Jurkat, Clone E6-1 (cell line): ENCODE results near the gene GXYLT2.

Source experiments
- DNase-seq: peaks from one replicate; pipeline ENCODE4 v3.0.0-alpha.2; 2011; ENCODE audit warnings: low read depth, low spot score
- H3K4me3 ChIP-seq: 2 replicates; pipeline ENCODE4 v1.5.1; 2011; ENCODE audit warnings: mild to moderate bottlenecking, low read length, control low read depth, moderate library complexity

Gene GXYLT2

GRCh38 chr3:72961752-72962151, 73.9 kb downstream of the GXYLT2 start:
- DNase-seq = no peak
- H3K4me3 ChIP-seq = no peak overlapping the region

- no peak for DNase-seq
- no peak overlapping the region for H3K4me3 ChIP-seq
Observed at GRCh38 chr3:72962317-72962716, 74.5 kb downstream of the GXYLT2 start.

DNA sequence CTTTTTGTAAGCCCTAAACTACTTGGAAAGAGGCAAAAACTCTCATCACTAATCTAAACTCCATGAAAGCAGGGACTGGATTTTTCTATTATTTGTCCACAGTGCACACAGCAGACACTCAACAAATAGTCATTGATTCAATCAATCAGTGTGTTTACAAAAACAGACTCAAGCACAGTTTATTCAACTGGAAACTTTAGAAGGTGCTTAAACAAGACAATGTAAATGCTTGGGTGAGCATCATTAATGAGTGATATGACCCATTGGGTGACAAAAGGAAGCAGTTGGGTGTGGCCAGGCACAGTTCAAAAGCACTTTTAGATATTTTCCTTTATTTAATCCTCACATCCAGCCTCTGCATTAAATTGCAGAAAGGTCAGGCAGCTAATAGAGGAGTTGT, 76.8 kb downstream of the GXYLT2 start:
- no peak overlapping the region for H3K4me3 ChIP-seq
- no peak for DNase-seq

GRCh38 chr3:72968266-72968664, 80.4 kb downstream of the GXYLT2 start:
- H3K4me3 ChIP-seq = no peak overlapping the region
- DNase-seq = no peak

DNA sequence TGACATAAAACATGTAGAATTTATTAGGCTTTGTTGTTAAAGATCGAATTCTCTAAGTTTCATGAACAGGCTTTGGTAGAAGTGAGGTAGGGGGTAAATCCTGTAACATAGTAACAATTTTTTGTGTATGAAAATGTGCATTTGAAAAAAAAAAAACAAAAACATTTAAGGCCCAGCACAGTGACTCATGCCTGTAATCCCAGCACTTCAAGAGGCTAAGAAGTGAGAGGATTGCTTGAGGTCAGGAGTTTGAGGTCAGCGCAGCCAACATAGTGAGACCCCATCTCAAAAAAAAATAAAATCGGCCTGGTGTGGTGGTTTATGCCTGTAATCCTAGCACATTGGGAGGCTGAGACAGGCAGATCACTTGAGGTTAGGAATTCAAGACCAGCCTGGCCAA, 81.9 kb downstream of the GXYLT2 start:
- no peak overlapping the region for H3K4me3 ChIP-seq
- DNase-seq = no peak

DNA sequence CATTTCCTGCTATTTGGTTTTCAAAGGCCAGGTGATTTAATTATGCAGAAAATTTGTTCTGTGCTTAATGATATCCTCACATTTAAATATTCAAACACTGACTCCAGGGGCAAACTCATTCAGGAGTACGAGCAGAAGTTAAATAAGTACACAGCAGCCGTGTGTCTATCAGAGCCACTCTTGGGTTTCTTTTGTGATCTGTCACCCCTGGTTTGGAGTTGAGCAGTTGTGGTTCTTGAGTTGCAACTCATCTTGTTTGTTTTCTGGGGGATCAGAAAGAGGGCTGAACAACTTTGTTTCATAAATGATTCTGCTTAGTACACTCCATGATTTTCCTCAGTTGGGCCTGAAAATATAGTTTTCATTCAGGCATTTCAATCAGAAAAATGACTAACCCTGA, 83.1 kb downstream of the GXYLT2 start:
- no peak for DNase-seq
- H3K4me3 ChIP-seq = no peak overlapping the region

GRCh38 chr3:72972706-72973030, 84.8 kb downstream of the GXYLT2 start:
- no peak overlapping the region for H3K4me3 ChIP-seq
- DNase-seq = no peak

GRCh38 chr3:72973031-72973723, 85.3 kb downstream of the GXYLT2 start:
- DNase-seq = no peak
- H3K4me3 ChIP-seq = no peak overlapping the region

DNA sequence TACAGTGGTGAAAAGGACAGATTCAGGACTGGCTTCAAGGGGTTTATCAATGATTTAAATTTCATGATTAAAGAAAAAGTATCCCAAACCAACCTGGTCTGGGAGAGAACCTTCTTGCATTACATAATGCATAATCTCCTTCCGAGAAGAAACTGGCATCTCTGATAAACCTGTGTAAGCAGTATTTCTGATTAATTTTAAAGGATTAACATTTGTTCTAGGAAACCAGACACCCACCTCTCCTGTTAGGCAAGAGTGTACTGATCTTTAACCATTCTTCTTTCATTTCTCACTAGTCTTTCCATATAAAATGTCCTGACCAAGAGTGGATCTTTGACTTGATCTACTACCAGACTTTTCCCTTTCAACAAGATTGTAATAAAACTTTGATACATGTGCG, 85.9 kb downstream of the GXYLT2 start:
- no peak overlapping the region for H3K4me3 ChIP-seq
- DNase-seq = no peak

DNA sequence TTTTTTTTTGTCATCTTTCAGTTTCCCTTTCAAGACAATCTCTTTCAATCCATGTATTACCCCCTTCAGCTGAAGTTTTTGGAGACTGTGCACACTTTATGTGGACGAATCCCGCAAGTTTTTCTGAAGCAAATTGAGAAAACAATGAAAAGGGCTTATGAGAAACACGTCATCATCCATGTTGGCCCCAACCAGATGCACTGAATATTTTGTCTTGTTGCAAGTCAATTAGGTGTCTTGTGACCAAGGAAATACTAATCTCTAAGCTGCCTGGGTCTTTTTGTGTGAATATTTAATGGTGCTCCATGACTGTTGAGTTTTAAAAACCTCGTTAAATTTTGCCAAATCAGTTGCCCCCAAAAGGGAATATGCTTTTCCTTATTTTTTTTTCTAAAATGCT, 87.1 kb downstream of the GXYLT2 start:
- no peak for DNase-seq
- H3K4me3 ChIP-seq = no peak overlapping the region

DNA sequence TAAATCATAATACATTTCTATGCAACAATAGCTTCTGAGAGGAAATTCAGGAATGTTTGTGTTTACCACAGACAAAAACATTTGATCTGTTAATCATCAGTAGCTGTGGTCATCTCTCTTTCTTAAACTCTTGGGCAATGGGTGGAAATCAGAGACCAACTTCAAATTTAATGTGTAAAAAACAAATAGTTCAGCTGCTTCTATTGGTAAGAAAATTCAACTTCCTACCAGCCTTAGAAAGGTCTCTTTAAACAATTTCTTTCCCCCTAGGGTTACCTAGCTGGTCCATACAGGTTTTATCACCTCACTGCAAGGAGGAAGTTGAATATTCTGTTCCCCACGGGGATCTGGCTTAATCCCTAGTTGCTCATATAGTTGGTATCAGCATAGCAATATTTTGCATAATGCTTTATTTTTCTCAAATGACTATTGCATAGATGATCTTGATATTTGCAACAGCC, 88.5 kb downstream of the GXYLT2 start:
- no peak for DNase-seq
- no peak overlapping the region for H3K4me3 ChIP-seq

DNA sequence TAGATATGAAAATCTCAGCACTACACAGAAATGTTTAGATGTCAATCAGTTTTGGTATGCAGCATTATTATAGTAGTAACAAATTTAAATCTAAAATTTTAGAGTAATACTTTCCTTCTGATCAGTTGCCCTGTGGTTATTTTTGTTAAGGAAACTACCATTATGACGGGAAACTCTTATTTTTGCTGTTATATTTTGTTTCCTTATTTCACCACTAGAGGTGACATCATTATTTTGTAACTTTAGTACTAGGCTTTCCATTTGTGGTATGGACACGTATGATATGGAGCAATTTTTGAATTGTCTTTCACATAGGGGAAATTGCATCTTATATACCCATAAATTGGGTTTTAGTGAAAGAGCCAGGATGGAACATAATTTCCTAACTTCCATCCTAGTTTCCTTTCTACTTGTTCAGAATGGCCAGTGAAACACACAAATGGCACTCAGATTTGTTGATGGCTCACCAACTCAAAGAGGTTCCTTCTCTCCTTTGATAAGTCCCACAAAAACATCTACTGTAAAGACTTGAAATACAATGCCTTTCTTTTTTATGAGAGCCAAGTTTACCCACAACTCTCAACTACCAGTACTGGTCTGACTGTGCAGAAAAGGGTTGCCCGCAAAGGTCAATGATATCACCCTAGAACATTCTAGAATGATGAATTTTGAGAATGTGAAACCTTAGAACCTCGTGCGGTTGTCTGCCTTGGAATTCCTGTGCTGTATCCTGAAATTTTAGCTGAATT, 89.4 kb downstream of the GXYLT2 start:
- DNase-seq = no peak
- H3K4me3 ChIP-seq = no peak overlapping the region

DNA sequence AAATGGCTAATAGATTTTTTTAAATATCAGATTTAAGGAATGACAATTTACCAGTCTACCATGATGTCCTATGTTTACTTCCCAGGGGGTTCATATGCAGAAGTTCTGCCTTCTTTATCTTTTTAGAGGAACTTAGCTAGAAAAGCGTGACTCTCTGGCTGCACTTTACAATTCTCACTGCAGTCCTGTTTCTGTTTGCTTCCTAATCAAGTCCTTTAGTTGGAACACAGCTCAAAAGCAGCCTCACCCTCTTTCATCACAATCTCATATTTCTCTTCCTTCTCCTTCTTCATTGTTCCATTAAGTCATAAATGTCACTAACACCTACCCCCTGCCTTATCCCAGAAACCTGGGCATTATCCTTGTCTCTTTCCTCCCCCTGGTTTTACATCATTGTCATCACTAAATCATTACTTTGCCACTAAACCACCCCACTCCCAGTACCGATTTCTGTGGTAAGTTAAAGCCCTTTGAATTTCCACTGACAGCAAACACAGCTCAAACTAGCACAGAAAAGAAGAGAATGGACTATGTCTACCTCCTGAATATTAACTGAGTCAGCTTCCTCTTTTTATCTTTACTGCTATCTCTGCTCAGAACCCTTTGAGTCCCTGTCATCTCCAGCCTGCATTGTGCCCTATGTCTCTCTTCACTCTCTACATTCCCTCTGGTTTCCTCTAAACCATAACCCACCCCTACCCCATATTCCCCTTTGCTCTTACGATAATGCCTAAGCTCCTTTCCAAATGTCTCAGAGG, 94.9 kb downstream of the GXYLT2 start:
- H3K4me3 ChIP-seq = no peak overlapping the region
- no peak for DNase-seq

DNA sequence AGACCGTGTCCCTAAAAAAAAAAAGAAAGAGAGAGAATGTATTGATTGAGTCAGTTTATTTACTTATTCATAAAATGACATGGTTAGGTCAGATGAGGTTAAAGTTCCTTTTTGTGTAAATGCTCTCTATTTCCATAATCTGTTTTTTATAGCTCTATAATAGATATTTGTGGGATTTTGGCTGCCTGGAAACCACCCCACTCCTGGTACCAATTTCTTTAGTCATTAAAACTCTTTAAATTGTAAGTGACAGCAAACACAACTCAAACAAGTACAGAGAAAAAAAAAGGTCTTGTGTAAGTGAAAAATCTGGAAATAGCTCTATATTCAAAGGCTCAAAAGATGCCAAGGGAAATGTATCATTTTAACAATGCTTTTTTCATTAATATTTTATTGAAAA, 97.7 kb downstream of the GXYLT2 start:
- DNase-seq = no peak
- H3K4me3 ChIP-seq = no peak overlapping the region

- no peak for DNase-seq
Observed at GRCh38 chr3:72990701-72991395, 103.0 kb downstream of the GXYLT2 start.

GRCh38 chr3:72991522-72991921, 103.7 kb downstream of the GXYLT2 start:
- no peak for DNase-seq

More at GRCh38 chr3:72990701-72991395, 103.0 kb downstream of the GXYLT2 start:
- H3K4me3 ChIP-seq = no peak overlapping the region

DNA sequence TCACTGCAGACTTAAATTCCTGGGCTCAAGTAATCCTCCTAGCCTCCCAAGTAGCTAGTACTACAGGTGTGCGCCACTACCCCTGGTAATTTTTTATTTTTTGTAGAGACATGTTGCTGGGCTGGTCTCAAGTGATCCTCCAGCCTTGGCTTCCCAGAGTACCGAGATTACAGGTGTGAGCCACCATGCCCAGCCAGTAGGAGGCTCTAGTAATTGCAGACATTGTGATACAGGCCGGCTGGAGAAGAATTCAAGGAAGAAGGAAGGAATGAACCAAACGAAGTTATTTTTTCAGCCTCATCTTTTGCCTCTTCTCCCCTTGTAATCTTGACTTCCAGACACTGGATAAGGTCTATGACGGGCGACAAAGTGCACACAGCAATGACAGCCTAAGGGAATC, 105.5 kb downstream of the GXYLT2 start:
- H3K4me3 ChIP-seq = no peak overlapping the region
- no peak for DNase-seq

More at GRCh38 chr3:72991522-72991921, 103.7 kb downstream of the GXYLT2 start:
- no peak overlapping the region for H3K4me3 ChIP-seq

DNA sequence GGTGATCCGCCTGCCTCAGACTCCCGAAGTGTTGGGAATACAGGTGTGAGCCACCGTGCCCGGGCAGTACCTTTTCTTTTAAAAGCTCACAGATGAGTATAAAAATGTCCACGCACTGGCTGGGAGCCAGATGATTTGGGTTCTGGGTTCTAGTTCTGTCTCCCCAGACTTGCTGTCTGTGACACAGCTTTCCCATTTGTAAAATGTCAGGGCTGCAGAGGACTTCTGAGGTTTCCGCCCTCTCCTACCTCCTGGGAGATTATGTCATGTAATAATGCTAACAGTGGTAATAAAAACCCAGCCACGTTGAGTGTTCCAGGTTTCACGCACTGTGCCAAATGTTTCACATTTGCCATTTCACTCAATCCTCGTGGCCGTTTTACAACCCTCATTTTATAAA, 107.5 kb downstream of the GXYLT2 start:
- DNase-seq = no peak
- no peak overlapping the region for H3K4me3 ChIP-seq

- H3K4me3 ChIP-seq = peak overlapping the region; percentile 86
- no peak for DNase-seq
Observed at GRCh38 chr3:72996121-72996472, 108.3 kb downstream of the GXYLT2 start.
